Parathyroid adenoma (tissue), 2 donors: Measurements from ENCODE around the gene MFAP5.

ENCODE experiments used
- H2AFZ ChIP-seq: fragments of 300-600 bp; sonication (generic); one replicate; pipeline ENCODE4 v1.7.0; 2017; ENCODE audit warnings: antibody characterized with exemption, mild to moderate bottlenecking
- H3K27ac ChIP-seq: fragments of 300-600 bp; sonication (generic); one replicate; pipeline ENCODE4 v1.7.0; 2017
- H3K27me3 ChIP-seq: fragments of 300-600 bp; sonication (generic); one replicate; pipeline ENCODE4 v1.7.0; 2017; ENCODE audit warnings: low read length; ENCODE audit not compliant: control insufficient read depth, insufficient read depth
- H3K36me3 ChIP-seq: fragments of 300-600 bp; sonication (generic); one replicate; pipeline ENCODE4 v1.7.0; 2017; ENCODE audit warnings: low read length; ENCODE audit not compliant: control insufficient read depth, insufficient read depth
- H3K4me1 ChIP-seq: fragments of 300-600 bp; sonication (generic); one replicate; pipeline ENCODE4 v1.7.0; 2017; ENCODE audit warnings: control low read depth
- H3K4me2 ChIP-seq: fragments of 300-600 bp; sonication (generic); one replicate; pipeline ENCODE4 v1.7.0; 2017; ENCODE audit warnings: low read length
- H3K4me3 ChIP-seq: fragments of 300-600 bp; sonication (generic); one replicate; pipeline ENCODE4 v1.7.0; 2017; ENCODE audit warnings: low read depth, low read length
- H3K79me2 ChIP-seq: fragments of 300-600 bp; sonication (generic); one replicate; pipeline ENCODE4 v1.7.0; 2017; ENCODE audit warnings: control low read depth
- H3K9ac ChIP-seq: fragments of 300-600 bp; sonication (generic); one replicate; pipeline ENCODE4 v1.7.0; 2017; ENCODE audit warnings: mild to moderate bottlenecking
- H3K9me3 ChIP-seq: fragments of 300-600 bp; sonication (generic); one replicate; pipeline ENCODE4 v1.7.0; 2017; ENCODE audit warnings: low read length; ENCODE audit not compliant: control insufficient read depth
- CTCF ChIP-seq: fragments of 300-600 bp; sonication (generic); IDR thresholded peaks from one replicate; pipeline ENCODE4 v1.7.0; 2017; ENCODE audit warnings: antibody characterized with exemption, mild to moderate bottlenecking
- donor health status: primary hyperparathyroidism.

The MFAP5 gene

GRCh38 chr12:8603286-8603685 lies 59.3 kb downstream of the MFAP5 start:
- TF ChIP-seq CTCF: no peak
- Histone ChIP-seq H3K27ac (no peak overlapping the region), H3K4me3 (no peak overlapping the region), H2AFZ (no peak overlapping the region), H3K9ac (no peak overlapping the region), H3K36me3 (no peaks in the 10 kb centered on the region), H3K4me2 (no peak overlapping the region), H3K79me2 (no peaks in the 10 kb centered on the region), H3K9me3 (no peaks in the 10 kb centered on the region), H3K4me1 (no peaks in the 10 kb centered on the region), H3K27me3 (no peaks in the 10 kb centered on the region)

DNA sequence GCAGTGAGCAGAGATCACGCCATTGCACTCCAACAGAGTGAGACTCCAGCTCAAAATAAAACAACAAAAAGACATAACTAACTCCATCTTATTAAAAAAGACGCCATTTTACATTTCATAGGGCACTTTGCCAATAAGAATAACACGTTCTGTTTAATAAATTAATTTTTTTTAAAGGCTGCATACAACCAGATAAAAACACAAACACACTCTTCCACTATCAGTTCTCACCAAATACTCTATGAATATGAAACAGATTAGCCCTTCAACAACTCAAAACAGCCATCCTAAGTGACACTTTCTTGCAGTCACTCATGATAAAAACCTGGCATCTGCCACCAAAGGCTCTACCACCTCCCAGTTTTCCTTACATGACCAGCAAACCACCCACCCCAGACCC lies 66.1 kb downstream of the MFAP5 start:
- Histone ChIP-seq H3K4me3 (no peak overlapping the region), H3K27me3 (no peaks in the 10 kb centered on the region), H3K9me3 (no peaks in the 10 kb centered on the region), H3K27ac (no peak overlapping the region), H3K9ac (no peak overlapping the region), H3K4me1 (no peaks in the 10 kb centered on the region), H3K4me2 (no peak overlapping the region), H3K36me3 (no peaks in the 10 kb centered on the region), H3K79me2 (no peaks in the 10 kb centered on the region), H2AFZ (no peak overlapping the region)
- TF ChIP-seq CTCF: no peak
